ENCODE results near the gene PEX13.
A peak's percentile ranks its signal among the peaks of the same experiment; 100 is the strongest.

Gene PEX13

GRCh38 chr2:61059382-61059781 lies 41.9 kb downstream of the PEX13 start:
- H3K27ac ChIP-seq = no peak overlapping the region
- no peak for DNase-seq (ENCODE audit: low read depth, low spot score)

- peak within 1 kb of the TSS; percentile 21 for H3K27ac ChIP-seq
- DNase-seq (ENCODE audit: low read depth, low spot score) = peak; percentile 26
Measured at GRCh38 chr2:61065714-61066709, 48.5 kb downstream of the PEX13 start, which contains the start of gene SANBR. Gene SANBR (plus strand): TSS chr2:61065871. CDS start chr2:61070351, 4,480 bp downstream.

- DNase-seq (ENCODE audit: low read depth, low spot score) = no peak
Measured at GRCh38 chr2:61074100-61074499, 56.6 kb downstream of the PEX13 start.

GRCh38 chr2:61085883-61086282 lies 68.4 kb downstream of the PEX13 start:
- no peak for DNase-seq (ENCODE audit: low read depth, low spot score)
- H3K27ac ChIP-seq = no peak overlapping the region

More at GRCh38 chr2:61074100-61074499, 56.6 kb downstream of the PEX13 start:
- H3K27ac ChIP-seq = no peak overlapping the region

- no peak for DNase-seq (ENCODE audit: low read depth, low spot score)
- H3K27ac ChIP-seq = no peak overlapping the region
Measured at GRCh38 chr2:61089797-61090196, 72.3 kb downstream of the PEX13 start.

- no peak for DNase-seq (ENCODE audit: low read depth, low spot score)
- H3K27ac ChIP-seq = no peak overlapping the region
Measured at GRCh38 chr2:61090386-61090921, 72.9 kb downstream of the PEX13 start.

GRCh38 chr2:61091485-61091884 lies 74.0 kb downstream of the PEX13 start:
- peak overlapping the region; percentile 12 for H3K27ac ChIP-seq
- DNase-seq (ENCODE audit: low read depth, low spot score) = no peak

GRCh38 chr2:61096438-61096837 lies 78.9 kb downstream of the PEX13 start:
- H3K27ac ChIP-seq = no peak overlapping the region
- no peak for DNase-seq (ENCODE audit: low read depth, low spot score)

- H3K27ac ChIP-seq = no peak overlapping the region
- DNase-seq (ENCODE audit: low read depth, low spot score) = no peak
Measured at GRCh38 chr2:61100801-61101200, 83.3 kb downstream of the PEX13 start.

Data from epithelial cell of prostate (primary cell).